Stimulated activated CD8-positive, alpha-beta memory T cell treated with anti-CD3 and anti-CD28 coated beads, Interleukin-15, amount 100 ng/mL, for 48 hours (primary cell): ENCODE measurements around the gene PLK3.
"Not testable (repeated sequence)": the region's sequence is repeated elsewhere in the genome, so short reads cannot be mapped to it uniquely, and the experiment has no call there.

ENCODE experiments used
- DNase-seq, 2 donors: peaks; one replicate each; pipeline ENCODE4 v3.0.0-alpha.2; 2020; ENCODE audit warnings: low read depth in 2 of 2

The PLK3 gene

DNA sequence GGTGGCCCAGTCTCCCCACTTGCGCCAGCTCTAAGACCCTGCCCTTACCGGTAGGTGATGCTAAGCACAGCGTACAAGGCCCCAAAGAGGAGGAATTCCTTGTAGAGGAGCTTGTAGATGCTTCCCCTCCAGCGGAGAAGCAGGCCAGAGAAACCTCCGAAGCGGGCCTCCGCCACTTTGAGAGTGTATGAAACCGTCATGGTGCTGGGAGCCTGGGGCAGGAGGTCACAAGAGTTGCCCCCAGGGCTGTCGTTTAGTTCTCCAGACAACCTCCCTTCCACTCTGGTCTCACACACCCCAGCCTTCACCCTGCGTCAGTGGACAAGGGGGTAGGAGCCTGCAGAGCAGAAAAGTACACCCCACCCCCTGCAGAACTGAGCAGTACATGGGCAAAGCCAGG, 12.7 kb upstream of the PLK3 start:
- no peak for DNase-seq

DNA sequence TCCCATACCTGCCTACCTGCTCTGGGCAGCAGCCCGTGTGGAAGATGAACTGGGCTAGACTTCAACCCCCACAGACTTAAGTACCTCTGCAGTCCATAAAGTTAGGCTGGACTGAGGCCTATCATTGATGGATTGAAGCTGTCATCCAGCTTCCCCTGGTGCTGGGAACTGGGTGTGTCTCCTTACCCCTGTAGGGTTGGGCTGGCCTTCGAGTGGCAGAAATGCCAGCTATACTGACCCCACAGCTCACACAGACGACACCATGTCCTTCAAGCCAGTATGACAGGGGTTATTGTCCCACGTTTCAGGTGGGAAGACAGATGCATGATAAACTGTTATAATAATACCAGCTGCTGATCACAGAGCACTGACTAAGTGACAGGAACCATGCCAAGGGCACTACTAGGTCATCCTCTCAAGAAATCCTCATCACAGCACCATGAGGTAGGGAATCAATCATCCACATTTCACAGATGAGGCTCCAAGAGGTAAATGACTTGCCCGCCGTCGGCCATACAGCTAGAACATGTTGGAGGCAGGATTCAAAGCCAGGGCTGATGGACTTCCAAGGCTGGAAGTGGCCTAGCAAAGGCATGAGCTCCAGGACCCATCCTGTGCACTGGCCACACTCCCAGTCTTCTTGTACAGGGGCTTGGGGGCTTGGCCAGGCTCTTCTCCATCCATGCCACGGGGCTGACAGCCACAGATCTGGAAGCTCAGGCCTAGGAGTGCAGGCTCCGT, 11.9 kb upstream of the PLK3 start, which contains the start of gene BEST4:
Gene BEST4 (minus strand): TSS at position 51 of the 741 bp plus-strand sequence. CDS start 465 bp downstream, outside the sequence.
- DNase-seq, result no peak

DNA sequence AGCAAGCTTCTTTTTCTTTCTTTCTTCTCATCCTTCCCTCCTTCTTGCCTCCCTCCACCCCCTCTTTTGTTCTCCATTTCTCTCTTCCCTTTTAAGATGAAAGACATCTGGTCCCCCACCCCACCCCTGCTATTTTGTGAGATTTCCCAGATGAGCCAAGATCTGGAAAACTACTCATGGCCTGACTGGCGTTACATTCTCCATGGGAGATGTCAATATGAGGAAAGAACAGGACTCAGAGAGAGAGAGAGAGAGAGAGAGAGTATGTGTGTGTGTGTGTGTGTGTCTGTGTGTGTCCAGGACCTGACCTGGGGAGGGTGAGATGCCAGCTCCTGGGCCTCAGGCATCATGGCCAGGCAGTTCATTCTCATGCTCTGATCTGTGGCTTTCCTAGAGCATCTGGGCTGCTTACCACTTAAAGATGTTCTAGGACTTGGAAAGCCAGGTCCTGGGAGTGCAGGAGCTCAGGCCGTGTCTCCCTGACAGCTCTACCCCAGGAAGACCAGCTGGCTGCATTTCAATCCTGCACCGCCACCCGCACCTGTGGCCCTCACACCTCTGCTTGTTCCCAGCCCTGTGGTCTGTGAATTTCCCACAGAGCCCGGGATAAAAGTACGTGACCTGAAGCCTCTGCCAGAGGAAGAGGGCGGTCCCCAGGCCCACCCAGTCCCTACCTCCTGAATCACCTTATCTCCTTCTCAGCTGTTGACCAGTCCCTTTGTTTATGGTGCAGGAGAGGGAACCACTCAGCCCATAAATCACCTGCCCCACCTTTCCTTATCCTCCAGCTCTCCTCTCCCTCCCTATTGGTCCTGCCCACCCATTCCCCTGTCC, 9.0 kb upstream of the PLK3 start:
- DNase-seq, result no peak

DNA sequence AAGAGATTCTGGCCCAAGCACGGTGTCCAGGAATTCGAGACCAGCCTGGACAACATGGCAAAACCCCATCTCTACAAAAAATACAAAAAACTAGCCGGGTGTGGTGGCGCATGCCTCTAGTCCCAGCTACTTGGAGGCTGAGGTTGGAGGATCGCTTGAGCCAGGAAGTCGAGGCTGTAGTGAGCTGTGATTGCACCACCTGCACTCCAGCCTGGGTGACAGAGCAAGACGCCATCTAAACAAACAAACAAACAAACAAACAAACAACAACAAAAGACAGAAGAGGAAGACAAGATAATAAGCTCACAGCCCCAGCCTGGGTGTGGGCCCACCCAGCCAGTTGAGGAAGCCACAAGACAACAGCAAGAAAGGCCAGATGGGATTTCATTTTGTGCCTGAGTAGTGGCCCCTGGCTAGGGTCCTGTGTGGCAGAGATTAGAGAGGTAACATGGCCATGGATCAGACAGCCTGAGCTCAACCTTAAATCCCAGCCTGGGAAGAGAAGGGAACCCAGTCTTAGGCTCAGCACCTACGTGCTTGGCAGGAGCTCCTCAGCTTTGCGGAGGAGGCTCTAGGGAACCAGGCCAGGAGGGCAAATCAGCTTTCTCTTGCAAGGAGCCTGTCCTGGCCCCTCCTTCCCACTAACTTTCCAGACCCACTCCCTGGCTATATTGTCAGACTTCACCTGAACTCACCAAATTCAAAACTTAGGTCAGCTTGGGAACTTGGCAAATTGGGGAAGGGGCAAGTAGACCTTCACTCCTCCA, 7.3 kb upstream of the PLK3 start:
- DNase-seq, result no peak

DNA sequence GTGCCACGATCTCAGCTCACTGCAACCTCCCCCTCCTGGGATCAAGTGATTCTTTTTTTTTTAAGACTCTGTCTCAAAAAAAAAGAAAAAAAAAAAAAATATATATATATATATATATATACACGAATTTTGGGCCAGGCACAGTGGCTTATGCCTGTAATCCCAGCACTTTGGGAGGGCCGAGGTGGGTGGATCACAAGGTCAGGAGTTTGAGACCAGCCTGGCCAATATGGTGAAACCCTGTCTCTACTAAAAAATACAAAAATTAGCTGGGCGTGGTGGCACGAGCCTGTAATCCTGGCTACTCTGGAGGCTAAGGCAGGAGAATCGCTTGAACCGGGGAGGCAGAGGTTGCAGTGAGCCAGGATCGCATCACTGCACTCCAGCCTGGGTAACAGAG, 2.3 kb upstream of the PLK3 start:
- not testable (repeated sequence) for DNase-seq

DNA sequence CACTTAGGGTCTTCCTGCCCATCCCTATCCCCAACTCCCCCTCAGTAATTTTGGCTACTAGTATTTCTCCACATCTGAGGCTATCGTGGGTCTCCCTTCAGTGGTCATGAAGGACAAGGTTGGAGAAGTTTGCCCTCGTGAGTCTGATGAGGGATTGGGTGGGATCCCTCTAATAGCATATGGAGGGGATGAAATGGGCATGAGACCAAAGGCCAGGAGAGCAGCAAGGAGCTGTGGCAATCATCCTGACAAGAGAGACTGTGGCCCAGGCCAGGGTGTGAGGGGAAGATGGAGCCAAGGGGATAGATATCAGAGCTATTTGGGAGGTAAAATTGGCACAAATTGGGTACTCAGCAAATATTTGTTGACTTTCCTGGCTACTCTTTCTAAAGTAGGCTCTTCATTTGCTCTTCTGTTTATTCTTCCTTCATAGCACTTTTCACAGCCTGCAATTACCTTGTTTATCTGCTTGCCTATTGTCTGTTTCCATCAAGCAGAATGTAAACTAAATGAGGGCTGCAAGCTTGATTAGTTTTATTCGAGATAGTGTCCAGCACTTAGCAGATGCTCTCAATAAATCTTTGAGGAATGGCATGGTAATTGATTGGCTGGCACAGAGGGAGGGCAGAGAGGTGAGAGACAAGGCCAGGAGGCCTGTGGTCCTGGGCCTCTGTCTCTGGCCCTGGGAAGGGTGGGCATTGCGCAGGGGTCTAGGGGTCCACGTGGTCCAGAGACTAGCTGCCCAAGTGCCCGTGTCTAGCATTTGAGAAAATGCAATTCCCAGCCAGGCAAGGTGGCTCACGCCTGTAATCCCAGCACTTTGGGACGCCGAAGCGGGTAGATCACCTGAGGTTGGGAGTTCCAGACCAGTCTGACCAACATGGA, 1.5 kb upstream of the PLK3 start:
- DNase-seq, result no peak

DNA sequence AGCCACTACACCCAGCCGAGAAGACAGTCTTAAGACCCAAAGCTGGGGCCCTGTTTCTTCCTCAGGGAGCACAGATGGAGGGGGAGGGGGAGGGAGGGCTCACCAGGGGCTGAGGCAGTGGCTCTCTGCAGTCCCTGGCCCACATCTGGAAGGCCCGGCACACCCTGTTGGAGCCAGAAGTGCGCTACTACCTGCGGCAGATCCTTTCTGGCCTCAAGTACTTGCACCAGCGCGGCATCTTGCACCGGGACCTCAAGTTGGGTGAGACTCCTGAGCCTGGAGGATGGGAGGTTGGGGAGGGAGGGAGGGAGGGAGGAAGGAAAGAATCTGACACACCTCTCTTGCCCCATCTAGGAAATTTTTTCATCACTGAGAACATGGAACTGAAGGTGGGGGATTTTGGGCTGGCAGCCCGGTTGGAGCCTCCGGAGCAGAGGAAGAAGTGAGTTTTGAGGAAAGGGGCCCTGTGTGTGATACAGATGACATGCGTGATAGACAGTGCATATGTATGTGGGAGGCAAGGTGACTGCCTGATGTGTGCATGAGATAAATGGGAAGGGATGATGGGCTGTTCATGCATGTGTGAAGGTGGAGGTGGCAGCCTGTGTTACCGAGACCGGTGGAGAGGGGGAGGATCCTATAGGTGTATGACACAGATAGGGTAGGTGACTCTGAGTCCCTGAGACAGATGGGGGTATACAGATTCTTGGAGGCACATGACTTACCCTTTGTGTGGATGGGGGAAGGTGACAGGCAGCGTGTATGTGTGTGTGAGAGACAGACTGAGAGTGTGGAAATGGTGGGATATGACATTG, 1.5 kb downstream of the PLK3 start:
- DNase-seq, result no peak

DNA sequence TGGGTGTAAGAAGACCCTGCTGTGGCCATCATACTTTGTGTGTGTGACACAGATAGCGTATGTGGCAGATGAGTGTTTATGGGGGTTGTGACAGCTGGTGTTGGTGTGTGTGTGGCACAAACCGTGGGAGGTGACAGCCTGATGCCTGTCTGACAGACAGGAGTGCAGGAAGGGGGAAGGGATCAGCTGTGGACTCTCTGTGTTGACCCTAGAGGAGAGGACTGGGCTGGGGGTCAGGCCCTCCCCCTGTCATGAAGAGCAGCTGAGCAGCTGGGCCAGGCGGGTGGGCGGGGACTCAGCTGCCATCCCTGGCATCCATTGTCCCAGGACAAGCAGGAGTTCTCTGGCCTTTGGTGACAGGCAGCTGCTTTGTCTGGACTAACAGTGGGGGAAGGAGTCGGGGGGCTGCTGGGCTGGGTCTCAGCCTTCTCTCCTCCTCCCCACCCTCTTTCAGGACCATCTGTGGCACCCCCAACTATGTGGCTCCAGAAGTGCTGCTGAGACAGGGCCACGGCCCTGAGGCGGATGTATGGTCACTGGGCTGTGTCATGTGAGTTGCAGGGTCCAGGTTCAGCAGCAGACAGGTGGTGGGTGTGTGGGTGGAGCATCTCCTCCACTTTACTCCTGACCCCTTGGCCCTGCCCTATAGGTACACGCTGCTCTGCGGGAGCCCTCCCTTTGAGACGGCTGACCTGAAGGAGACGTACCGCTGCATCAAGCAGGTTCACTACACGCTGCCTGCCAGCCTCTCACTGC, 2.3 kb downstream of the PLK3 start:
- DNase-seq, result no peak

DNA sequence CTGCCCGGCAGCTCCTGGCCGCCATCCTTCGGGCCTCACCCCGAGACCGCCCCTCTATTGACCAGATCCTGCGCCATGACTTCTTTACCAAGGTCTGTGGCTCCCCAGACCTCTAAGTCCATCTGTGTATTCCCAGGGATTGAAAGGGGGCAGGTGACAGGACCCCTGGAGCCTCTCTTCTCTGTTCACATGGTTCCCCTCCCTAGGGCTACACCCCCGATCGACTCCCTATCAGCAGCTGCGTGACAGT, 2.8 kb downstream of the PLK3 start:
- DNase-seq, result no peak

DNA sequence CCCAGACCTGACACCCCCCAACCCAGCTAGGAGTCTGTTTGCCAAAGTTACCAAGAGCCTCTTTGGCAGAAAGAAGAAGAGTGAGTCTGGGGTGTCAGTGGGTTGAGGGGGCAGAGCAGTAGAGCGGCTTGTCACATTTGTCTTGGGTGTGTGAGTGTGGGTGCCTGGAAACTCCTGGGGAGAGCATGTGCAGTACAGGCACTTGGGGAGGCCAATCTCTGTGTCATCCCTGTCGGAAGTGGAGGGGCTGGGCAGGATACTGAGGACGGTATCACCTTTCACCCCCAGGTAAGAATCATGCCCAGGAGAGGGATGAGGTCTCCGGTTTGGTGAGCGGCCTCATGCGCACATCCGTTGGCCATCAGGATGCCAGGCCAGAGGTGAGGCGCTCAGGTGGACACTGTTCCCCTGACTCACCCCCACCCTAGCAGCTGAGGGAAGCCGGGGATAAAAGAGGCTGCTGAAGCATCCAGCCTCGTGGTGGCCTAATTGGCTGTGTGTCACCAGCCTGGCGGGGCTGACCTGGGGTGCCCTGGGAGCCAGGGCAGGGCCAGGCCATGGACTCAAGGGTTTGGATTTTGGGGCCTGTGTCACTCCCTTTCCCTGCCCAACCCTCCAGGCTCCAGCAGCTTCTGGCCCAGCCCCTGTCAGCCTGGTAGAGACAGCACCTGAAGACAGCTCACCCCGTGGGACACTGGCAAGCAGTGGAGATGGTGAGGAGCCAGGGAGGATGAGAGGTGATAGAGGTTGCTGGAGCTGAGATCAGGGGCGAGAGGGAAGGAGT, 3.3 kb downstream of the PLK3 start:
- DNase-seq, result no peak

DNA sequence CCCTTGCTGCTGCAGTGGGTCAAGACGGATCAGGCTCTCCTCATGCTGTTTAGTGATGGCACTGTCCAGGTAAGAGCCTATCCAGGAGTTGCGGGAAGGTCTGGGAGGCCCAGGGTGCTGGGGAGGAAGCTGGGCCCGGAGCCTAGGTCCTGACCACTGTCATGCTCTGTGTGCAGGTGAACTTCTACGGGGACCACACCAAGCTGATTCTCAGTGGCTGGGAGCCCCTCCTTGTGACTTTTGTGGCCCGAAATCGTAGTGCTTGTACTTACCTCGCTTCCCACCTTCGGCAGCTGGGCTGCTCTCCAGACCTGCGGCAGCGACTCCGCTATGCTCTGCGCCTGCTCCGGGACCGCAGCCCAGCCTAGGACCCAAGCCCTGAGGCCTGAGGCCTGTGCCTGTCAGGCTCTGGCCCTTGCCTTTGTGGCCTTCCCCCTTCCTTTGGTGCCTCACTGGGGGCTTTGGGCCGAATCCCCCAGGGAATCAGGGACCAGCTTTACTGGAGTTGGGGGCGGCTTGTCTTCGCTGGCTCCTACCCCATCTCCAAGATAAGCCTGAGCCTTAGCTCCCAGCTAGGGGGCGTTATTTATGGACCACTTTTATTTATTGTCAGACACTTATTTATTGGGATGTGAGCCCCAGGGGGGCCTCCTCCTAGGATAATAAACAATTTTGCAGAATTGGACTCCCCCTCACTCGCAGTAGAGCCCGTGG, 5.3 kb downstream of the PLK3 start:
- no peak for DNase-seq

DNA sequence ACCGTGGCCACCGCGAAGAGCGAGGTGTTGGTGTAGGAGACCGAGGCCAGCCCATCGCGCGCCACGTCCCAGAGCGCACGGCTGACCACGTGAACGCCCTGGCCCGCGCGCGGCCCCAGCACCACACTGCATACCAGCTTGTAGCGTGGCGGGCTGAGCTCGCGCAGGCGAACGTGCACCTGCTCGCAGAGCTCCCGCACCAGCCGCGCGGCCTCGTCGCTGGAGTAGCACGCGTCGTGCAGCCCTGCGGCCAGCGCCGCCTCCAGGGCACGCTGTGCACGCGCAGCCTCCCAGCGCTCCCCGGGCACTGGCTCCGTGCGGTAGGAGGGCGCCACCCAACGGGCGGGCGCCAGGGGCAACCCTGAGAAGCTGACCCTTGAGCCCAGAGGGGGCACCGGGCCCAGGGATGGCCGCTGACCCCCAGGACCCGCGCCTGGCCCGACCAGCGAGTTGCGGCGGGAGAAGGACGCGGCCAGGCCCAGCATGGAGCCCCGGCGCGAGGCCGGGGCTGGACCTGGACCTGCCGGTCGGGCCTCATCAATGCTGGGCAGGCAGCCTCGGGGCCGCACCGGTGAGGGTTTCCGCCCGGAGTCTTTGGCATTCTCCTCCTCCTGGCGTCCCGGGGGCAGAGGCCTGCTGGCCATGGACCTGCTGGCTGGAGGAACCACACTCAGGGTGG, 6.0 kb downstream of the PLK3 start:
- DNase-seq, result no peak

DNA sequence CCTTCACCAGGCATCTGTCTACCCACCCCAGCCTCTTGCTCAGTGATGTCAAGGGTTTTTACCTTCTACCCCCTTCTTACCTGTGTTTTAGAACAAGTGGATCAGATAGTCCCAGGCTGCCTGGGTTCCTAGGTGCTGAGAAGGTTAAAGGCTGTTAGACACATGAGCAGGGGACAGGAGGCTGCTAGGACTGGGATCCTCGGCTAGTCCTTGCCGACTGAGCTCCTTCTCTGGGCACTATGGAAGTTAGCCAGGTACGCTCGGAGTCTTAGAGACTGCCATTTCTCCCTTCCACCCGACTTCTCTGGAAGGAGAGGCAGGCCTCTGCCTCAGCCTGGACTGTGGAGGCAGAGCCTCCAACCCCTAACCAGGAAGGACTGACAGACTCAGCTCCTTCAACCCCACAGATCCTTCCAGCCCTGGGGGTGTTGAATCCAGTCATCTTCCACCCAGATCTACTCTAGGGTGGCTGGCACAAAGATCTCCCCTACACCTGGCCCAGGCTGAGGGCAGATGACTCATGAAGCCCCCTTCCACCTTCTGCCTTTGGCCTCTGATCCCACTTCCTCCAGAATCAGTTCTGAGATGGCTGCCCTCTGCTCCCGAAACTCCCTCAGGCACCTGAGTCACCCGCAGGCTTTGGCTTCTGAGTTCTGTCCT, 6.7 kb downstream of the PLK3 start, which contains the start of gene DYNLT4:
Gene DYNLT4 (minus strand): TSS at position 648 of the 660 bp plus-strand sequence. CDS start 683 bp downstream, outside the sequence.
- no peak for DNase-seq

DNA sequence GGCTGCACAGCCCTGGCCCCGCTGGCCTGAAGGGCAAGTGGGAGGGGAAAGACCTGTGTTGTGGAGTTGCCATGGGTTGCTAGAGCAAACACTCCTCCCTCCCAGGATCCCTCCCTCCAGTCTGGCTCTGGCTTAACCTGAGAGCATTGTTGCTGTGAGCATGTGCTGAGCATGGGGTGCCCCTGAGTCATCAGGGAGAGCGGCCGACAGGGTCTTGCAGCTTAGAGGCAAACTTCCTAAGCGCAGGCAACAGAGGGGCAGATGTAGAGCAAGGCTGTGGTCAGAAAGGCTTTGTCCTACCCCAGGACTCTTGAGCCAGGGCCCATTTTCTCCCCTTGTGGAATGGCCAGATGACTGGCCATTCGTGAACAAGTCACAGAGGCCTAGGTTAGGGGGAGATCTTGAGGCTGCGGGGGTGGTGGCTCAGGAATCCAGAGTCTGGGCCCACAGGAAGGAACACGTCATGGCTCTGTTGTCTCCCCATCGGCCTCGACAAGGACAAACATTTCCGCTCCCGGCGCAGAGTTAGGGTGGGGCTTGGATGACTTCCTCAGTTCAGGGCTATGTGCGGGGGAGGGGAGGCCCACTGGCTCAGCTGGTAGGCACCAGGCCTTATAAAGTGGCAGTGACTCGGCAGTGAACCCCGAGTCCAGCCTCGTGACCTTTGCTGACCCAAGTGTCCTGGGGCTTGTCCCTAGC, 7.3 kb downstream of the PLK3 start:
- DNase-seq, result peak; percentile 87 to 90

DNA sequence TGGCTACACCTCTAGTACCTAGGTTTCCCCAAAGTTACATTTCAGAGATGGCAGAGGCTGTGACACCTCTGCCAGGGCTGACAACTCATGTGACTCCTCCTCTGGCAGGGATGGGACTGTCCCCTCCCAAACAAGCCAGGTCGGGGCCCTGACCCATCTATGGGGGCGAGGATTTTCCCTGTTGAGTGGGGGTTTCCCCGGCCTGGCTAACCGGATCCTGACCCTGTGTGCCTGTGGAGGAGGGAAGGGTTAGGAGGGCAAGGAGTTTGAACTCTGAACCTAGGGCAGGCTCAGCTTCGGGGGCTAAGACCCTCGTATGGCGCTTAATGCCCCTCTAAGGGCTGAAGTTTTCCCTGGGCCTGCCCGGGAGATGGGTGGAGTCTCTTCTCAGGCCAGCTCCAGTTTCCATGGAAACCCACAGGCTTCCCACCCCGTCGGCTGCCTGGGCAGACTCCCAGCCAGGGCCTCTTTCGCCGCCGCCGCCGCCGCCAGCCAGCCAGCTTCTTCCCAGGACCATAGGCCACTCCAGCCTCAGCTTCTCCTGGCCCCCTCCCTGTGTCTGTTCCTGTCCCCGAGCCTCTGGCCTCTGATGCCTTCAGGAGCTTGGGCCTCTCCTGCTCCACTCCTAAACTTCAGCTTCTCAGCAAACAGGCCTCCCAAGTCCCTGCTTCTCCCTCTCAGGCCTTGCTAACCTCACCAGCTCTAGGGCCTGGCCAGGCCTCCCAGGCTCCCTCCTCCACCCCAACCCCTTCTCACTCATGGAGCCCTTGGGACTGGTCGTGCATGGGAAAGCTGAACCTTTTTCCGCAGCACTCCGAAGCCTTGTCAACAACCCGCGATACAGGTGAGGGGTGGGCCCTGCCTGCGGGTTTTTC, 8.1 kb downstream of the PLK3 start, which contains the start of gene BTBD19:
Gene BTBD19 (plus strand): TSS at position 461 of the 875 bp plus-strand sequence. CDS start 298 bp downstream, at position 759.
- DNase-seq, result peak; percentile 74 to 75
